CD4-positive, alpha-beta T cell treated with Interleukin-15 for 1 hour (primary cell): ENCODE results near the gene MYO5A.
"Not testable (repeated sequence)": the region's sequence is repeated elsewhere in the genome, so short reads cannot be mapped to it uniquely, and the experiment has no call there.

Source experiments
- DNase-seq: peaks from one replicate; pipeline ENCODE4 v3.0.0-alpha.2; 2020

MYO5A gene

GRCh38 chr15:52459701-52460100, 69.0 kb downstream of the MYO5A start:
- DNase-seq: not testable (repeated sequence)

- not testable (repeated sequence) for DNase-seq
Observed at GRCh38 chr15:52459265-52459664, 69.4 kb downstream of the MYO5A start.

GRCh38 chr15:52448011-52448890, 80.4 kb downstream of the MYO5A start:
- no peak for DNase-seq

- no peak for DNase-seq
Observed at GRCh38 chr15:52445954-52446353, 82.7 kb downstream of the MYO5A start.

- no peak for DNase-seq
Observed at GRCh38 chr15:52445553-52445952, 83.1 kb downstream of the MYO5A start.

- DNase-seq: not testable (repeated sequence)
Observed at GRCh38 chr15:52443205-52443604, 85.5 kb downstream of the MYO5A start.

GRCh38 chr15:52441841-52442240, 86.8 kb downstream of the MYO5A start:
- no peak for DNase-seq

GRCh38 chr15:52440946-52441345, 87.7 kb downstream of the MYO5A start:
- DNase-seq: no peak

- DNase-seq: no peak
Observed at GRCh38 chr15:52440414-52440813, 88.3 kb downstream of the MYO5A start.

GRCh38 chr15:52439470-52439869, 89.2 kb downstream of the MYO5A start:
- no peak for DNase-seq

GRCh38 chr15:52439042-52439441, 89.6 kb downstream of the MYO5A start:
- DNase-seq: not testable (repeated sequence)

- peak; percentile 21 for DNase-seq
Observed at GRCh38 chr15:52438047-52438446, 90.6 kb downstream of the MYO5A start.

- DNase-seq: no peak
Observed at GRCh38 chr15:52437646-52438045, 91.0 kb downstream of the MYO5A start.

GRCh38 chr15:52436981-52437380, 91.7 kb downstream of the MYO5A start:
- no peak for DNase-seq

- no peak for DNase-seq
Observed at GRCh38 chr15:52434885-52435284, 93.8 kb downstream of the MYO5A start.

- DNase-seq: no peak
Observed at GRCh38 chr15:52428297-52428696, 100.4 kb downstream of the MYO5A start.

GRCh38 chr15:52427804-52428203, 100.9 kb downstream of the MYO5A start:
- DNase-seq: no peak

- no peak for DNase-seq
Observed at GRCh38 chr15:52424856-52425431, 103.7 kb downstream of the MYO5A start.

- no peak for DNase-seq
Observed at GRCh38 chr15:52423852-52424251, 104.8 kb downstream of the MYO5A start.

- DNase-seq: no peak
Observed at GRCh38 chr15:52422001-52422400, 106.7 kb downstream of the MYO5A start.

GRCh38 chr15:52421029-52421428, 107.7 kb downstream of the MYO5A start:
- DNase-seq: no peak

GRCh38 chr15:52419494-52419893, 109.2 kb downstream of the MYO5A start:
- no peak for DNase-seq

GRCh38 chr15:52417957-52418356, 110.7 kb downstream of the MYO5A start:
- DNase-seq: no peak

GRCh38 chr15:52417521-52417920, 111.2 kb downstream of the MYO5A start:
- no peak for DNase-seq
